Bronchial epithelial cell (primary cell): Measurements from ENCODE around the gene KRTAP5-9. TPM values are rescaled to one million over a fixed set of nuclear protein-coding genes. Genes with fewer than 3 reads are reported as not detected.
"Not testable (repeated sequence)": the region's sequence is repeated elsewhere in the genome, so short reads cannot be mapped to it uniquely, and the experiment has no call there.

ENCODE experiments used
- DNase-seq: peaks from one replicate; pipeline ENCODE4 v3.0.0-alpha.2; 2010; ENCODE audit warnings: low read depth
- FAIRE-seq: peaks from 2 replicates; lab custom pipeline; 2011; peaks lifted over from hg19 to GRCh38; lab: Jason Lieb, UNC
- H3K27me3 ChIP-seq: 2 replicates; pipeline ENCODE4 v1.5.1; 2011; ENCODE audit warnings: low read length; ENCODE audit not compliant: control insufficient read depth, insufficient read depth
- H3K36me3 ChIP-seq: 2 replicates; pipeline ENCODE4 v1.5.1; 2011; ENCODE audit warnings: low read length; ENCODE audit not compliant: control insufficient read depth, insufficient read depth
- H3K4me3 ChIP-seq: 2 replicates; pipeline ENCODE4 v1.5.1; 2011; ENCODE audit warnings: mild to moderate bottlenecking, low read depth, low read length, control low read depth
- CTCF ChIP-seq: IDR thresholded peaks from 2 replicates; pipeline ENCODE4 v1.5.1; 2011; ENCODE audit warnings: mild to moderate bottlenecking, moderate library complexity, low read length, control low read depth, inconsistent platforms; ENCODE audit not compliant: insufficient read depth, severe bottlenecking
- total RNA-seq: library from RNA; depleted of rRNA; stranded (reverse); fragments of >200 nt; gene quantifications from 2 replicates; pipeline ENCODE4 v1.2.1, GENCODE V29; 2014

The KRTAP5-9 gene
- total RNA-seq, 1 donor from 2014 or later, result not detected

- Histone ChIP-seq H3K27me3 (no peaks in the 10 kb centered on the region), H3K36me3 (no peaks in the 10 kb centered on the region), H3K4me3 (no peak overlapping the region)
- no peak for TF ChIP-seq CTCF
- no peak for DNase-seq
- FAIRE-seq, result no peak
Observed at GRCh38 chr11:71538666-71538990, 9.6 kb upstream of the KRTAP5-9 start.

- no peak for TF ChIP-seq CTCF
- Histone ChIP-seq H3K4me3 (no peak overlapping the region), H3K36me3 (no peaks in the 10 kb centered on the region), H3K27me3 (no peaks in the 10 kb centered on the region)
- FAIRE-seq (no peak), DNase-seq (no peak)
Observed at GRCh38 chr11:71539017-71539416, 9.2 kb upstream of the KRTAP5-9 start.

- H3K4me3 ChIP-seq, DNase-seq, FAIRE-seq, H3K27me3 ChIP-seq, H3K36me3 ChIP-seq: not testable (repeated sequence)
Observed at GRCh38 chr11:71539971-71540370, 8.2 kb upstream of the KRTAP5-9 start.

- not testable (repeated sequence) for H3K27me3 ChIP-seq, H3K36me3 ChIP-seq, FAIRE-seq, DNase-seq, H3K4me3 ChIP-seq
Observed at GRCh38 chr11:71540521-71541304, 7.5 kb upstream of the KRTAP5-9 start.

GRCh38 chr11:71542382-71542781 lies 5.8 kb upstream of the KRTAP5-9 start:
- FAIRE-seq (no peak), DNase-seq (no peak)
- no peak for TF ChIP-seq CTCF
- H3K27me3 ChIP-seq, result no peaks in the 10 kb centered on the region
- no peaks in the 10 kb centered on the region for H3K36me3 ChIP-seq
- no peak overlapping the region for H3K4me3 ChIP-seq

GRCh38 chr11:71542879-71543777 lies 5.1 kb upstream of the KRTAP5-9 start:
- DNase-seq (no peak), FAIRE-seq (no peak)
- Histone ChIP-seq H3K4me3 (no peak overlapping the region), H3K36me3 (no peaks in the 10 kb centered on the region), H3K27me3 (no peaks in the 10 kb centered on the region)
- no peak for TF ChIP-seq CTCF
